ENCODE measurements around the gene CCL3.
"Not testable (repeated sequence)": the region's sequence is repeated elsewhere in the genome, so short reads cannot be mapped to it uniquely, and the experiment has no call there.

CCL3 gene

DNA sequence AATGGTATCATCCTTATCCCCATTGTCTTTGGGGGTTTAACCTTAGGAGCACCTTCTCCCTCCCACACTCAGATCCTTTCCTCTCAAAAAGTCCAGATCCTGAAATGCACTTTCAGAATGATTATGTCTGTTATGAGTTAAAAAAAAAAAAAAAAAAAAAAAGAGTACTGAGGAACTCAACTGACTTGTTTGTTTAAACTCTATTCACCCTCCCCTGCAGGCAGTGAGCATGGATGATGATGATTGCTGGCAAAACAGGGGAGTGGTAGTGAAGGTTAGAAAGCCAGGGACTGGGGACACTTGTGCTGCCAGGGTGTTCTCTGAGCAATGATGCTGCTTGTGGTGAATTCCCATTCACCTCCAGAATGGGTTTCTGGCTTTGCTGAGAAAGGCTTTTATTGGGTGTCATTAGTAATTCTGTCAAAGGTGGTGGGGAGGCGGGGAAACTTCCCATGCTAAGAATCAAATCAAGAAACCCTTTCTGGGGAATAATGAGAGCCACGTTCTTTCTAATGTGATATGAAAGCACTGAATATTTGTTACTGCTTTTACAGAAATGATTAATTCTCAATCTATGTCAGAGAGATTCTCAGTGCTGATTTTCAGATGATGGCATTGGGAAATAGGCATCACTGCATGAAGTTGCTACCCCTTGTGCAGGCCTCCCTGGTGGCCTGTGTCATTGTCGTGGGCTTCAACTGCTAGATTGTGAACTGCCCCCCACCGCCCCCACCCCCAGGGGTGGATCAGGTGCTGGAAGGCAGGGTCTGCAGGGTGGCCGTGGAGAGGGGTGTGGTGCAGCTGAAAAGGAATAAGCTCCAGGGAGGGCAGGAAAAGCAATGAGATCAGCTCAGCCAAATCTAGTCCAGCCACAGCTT is 27.8 kb upstream of the CCL3 start:
- peak in 1 of 2 donors; percentile 40 for DNase-seq (ENCODE audit: extremely low read depth in 1 of 2, low read depth in 1 of 2)

DNA sequence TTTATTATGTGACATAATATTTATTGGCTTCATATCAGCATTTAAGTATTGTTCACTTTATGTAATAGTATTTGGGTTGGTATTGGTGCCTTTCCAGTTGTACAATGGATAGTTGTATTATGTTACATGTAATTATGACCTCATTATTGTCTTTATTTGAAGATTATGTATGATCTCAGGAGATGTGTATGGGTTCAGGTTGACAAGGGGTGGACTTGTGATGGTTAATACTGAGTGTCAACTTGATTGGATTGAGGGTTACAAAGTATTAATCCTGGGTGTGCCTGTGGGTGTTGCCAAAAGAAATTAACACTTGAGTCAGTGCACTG is 25.7 kb upstream of the CCL3 start:
- DNase-seq (ENCODE audit: extremely low read depth in 1 of 2, low read depth in 1 of 2), result not testable (repeated sequence)

DNA sequence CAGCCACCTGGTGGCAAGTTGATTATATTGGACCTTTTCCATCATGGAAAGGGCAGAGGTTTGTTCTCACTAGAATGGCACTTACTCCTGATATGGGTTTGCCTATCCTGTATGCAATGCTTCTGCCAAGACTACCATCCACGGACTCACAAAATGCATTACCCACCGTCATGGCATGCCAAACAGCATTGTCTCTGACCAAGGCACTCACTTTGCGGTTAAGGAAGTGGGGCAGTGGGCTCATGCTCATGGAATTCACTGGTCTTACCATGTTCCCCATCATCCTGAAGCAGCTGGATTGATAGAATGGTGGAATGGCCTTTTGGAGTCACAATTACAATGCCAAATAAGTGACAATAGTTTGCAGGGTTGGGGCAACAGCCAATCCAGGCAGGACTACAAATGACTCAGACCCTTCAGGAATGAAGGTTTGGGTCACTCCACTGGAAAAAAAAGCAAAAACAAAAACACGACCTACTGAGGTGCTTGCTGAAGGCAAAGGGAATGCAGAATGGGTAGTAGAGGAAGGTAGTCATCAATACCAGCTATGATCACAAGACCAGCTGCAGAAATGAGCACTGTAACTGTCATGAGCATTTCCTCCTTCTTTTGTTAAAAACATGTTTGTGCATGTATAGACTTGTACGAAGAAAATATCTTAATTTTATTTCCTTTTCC is 25.2 kb upstream of the CCL3 start:
- DNase-seq (ENCODE audit: extremely low read depth in 1 of 2, low read depth in 1 of 2), result not testable (repeated sequence)

DNA sequence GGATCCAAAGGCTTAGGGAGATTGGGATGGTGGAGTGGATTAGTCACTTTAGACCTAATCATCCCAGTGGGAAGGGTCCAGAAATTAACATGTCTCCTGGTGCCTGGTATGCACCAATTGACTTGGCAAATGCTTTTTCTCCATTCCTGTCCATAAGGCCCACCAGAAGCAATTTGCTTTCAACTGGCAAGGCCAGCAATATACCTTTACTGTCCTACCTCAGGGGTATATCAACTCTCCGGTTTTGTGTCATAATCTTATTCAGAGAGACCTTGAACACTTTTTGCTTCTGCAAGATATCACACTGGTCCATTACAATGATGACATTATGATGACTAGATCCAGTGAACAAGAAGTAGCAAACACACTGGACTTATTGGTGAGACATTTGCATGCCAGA is 23.2 kb upstream of the CCL3 start:
- DNase-seq (ENCODE audit: extremely low read depth in 1 of 2, low read depth in 1 of 2), result not testable (repeated sequence)

DNA sequence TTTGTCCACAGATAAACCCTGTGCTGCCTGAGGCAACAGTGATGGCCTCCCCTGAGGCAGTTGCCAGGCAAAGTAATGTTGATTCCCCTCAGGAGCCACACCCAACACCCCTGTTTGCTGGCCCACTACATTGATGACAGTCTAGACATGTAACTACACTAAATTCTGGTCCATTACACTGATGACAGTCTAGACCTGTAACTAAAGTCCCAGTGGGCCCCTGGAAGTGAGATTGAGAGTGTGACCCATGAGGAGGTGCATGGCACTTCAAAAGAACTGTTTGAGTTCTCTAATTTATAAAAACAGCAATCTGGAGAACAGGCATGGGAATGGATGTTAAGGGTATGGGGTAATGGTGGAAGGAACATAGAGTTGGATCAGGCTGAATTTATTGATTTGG is 22.6 kb upstream of the CCL3 start:
- DNase-seq (ENCODE audit: extremely low read depth in 1 of 2, low read depth in 1 of 2), result no peak

DNA sequence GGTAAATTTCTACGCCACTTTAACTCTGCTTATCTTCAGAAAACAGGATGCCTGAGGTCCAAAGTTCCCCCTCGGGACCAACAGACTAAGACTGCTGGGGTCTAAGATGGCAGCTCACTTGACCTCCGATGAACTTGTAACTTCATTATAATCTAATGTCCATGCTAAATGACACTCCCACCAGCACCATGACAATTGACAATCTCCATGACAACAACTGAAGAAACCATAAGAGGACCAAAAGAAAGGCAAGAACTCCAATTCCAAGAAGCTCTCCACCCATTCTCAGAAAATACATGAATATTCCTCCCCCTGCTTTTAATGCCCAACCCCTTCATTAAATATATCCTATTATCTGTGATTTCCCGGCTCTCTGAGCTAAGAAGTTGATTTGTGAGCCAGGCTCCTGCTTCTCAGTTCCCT is 21.1 kb upstream of the CCL3 start:
- DNase-seq (ENCODE audit: extremely low read depth in 1 of 2, low read depth in 1 of 2), result no peak

DNA sequence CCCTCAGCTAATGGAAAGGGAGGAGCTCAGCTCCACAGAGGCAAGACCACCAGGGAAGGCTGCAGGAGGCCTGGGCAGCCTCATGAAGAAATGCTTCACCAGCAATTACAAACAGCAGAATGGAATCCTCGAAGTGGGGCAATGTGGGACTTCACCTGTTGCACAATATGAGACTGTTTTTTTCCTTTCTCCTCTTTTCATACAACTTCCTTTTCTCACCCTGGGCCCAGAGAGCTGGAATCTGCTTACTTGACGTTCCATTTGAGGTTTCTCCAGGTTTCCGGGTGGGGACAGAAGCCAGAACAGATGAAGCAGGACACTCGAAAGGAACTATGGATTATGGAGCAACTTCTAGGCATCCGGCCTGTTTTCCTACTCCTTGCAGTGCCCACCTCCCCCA is 18.3 kb upstream of the CCL3 start:
- DNase-seq (ENCODE audit: extremely low read depth in 1 of 2, low read depth in 1 of 2), result not testable (repeated sequence)

DNA sequence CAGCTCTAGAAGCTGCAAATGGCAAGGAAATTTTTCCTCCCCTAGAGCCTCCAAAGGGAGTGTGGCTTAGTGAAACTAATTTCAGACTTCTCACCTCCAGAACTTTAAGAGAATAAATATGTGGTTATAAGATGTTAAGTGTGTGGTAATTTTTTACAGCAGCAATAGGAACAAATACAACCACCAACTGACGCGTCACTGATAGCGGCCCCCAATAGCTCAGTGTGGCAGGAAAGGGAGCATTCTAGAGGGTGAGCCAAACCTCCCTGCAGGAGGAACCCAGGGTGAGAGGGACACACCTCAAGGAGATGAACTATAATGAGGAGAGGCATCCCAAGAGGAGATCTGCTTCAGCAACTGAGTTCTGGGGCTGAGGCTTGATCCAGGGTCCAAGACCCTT is 17.7 kb upstream of the CCL3 start:
- DNase-seq (ENCODE audit: extremely low read depth in 1 of 2, low read depth in 1 of 2), result no peak

DNA sequence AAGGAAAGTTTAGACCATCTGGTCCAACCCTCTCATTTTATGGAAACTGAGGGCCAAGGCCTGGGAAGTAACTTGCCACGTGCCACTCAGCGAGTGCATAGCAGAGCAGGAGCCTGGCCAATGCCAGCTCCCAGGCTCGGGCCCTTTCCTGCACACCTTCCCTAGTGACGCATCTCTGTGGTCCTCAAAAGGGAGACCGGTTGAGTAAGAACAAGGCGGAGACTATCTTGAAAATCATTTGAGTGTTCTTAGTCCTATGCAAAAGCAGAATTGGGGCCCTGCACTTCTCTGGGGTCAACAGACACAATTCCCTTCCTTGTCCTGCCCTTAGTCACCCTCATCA is 16.5 kb upstream of the CCL3 start:
- DNase-seq (ENCODE audit: extremely low read depth in 1 of 2, low read depth in 1 of 2), result no peak

DNA sequence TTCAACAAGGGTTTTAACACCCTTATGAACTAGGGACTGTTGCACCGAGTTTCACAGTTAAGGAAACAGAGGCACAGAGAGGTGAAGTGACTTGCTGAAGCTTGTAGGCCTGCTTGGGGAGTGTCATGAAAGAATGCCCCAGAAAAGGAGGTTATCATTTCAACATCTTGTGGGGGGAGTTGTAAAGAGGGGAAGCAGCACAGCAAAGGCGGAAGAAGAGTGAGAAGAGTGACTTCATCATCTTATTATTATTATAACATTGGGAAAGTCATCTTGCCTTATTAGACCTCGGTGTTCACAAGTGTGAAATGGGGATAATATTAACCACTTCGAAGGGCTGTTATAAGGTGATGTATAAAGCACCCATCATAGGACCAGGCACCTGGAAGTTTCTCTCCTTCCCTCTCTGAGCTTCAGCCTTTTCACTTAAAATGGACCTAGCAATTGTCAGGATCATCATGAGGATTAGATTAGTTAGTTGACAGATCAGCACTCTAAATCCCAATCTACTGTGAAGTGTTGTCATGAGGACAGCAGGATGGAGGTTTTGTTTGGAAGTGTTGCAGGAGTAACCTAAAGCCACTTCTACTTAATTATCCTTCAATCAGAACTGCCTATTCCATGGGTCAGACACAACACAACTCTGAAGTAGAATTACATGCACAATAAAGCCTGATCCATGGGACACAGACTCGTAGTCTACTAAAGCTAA is 16.0 kb upstream of the CCL3 start:
- DNase-seq (ENCODE audit: extremely low read depth in 1 of 2, low read depth in 1 of 2), result no peak

DNA sequence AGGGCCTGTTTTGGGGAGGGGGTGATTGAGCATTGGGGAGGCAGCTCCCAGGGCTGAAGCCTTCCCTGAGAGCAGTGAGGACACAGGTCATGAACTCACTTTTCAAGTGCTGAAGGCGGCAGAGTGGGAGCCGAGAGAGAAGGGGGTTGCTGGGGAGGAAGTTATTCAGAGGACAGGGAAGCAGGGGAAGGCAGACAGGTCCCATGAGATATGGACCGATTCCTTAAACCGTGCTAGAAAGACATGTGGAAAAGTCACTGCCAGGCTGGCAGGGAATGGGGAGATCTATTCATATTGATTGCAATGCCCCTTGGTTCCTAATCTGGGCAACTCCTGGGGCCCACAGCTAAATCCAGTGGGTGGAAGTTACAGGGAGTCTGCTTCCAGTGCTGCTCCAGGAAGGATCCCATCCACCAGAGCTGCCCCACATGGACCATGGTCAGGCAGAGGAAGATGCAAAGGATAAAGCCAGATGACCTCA is 14.8 kb upstream of the CCL3 start:
- no peak for DNase-seq (ENCODE audit: extremely low read depth in 1 of 2, low read depth in 1 of 2)

DNA sequence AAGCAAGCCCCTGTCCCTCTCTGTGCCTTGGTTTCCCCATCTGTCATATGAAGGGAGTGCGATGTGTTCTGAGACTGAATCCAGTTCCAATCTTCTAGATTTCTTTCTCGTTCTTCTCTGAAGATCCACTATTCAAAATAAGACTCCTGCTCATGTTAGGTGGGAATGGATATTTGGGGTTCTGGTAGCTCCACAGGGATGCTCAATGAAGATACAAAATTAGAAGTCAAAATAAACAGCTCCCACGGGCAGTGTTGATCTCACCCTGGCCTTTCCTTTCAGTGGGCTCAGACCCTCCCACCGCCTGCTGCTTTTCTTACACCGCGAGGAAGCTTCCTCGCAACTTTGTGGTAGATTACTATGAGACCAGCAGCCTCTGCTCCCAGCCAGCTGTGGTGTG is 14.3 kb upstream of the CCL3 start:
- DNase-seq (ENCODE audit: extremely low read depth in 1 of 2, low read depth in 1 of 2), result not testable (repeated sequence)

DNA sequence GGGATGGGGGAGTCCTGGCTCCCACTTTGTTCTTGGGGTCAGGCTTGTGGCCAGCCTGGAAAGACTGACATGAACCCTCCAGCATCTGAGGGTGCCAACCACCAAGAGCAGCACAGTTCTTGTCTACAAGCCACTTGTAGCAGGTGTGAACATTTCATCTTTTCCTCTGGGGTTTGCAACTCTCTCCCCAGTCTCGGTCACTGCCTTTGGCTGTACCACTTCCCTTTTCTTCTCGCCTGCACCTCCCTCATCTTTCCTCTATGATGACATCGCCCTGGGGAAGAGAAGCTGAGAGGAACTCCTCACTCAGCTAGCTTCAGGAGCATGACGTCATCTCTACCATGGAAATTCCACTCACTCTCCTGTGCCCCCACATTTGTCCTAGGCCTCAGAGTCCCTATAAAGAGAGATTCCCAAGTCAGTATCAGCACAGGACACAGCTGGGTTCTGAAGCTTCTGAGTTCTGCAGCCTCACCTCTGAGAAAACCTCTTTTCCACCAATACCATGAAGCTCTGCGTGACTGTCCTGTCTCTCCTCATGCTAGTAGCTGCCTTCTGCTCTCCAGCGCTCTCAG is 13.5 kb upstream of the CCL3 start, which contains the start of gene CCL4:
Gene CCL4 (plus strand): TSS at position 427 of the 575 bp plus-strand sequence. CDS start 79 bp downstream, at position 506.
- peak; percentile 45 to 56 for DNase-seq (ENCODE audit: extremely low read depth in 1 of 2, low read depth in 1 of 2)

DNA sequence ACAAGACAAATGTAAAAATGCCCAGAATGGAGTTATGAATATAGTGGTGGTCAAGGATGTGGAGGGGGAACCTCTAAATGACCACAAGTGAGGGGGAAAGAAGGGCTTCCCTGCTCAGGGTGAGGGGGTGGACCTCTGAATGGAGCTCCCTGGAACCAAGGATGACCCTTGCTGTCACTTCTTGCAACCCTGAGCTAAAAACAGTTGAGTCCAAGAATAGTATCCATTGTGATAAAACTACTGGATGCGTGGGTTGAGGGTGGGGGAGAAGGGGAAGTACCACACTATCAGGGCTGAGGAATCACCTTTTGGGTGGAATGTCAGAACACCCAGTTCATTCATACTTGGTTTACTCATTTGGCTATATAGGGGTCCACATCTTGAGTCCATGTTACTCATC is 9.1 kb upstream of the CCL3 start:
- not testable (repeated sequence) for DNase-seq (ENCODE audit: extremely low read depth in 1 of 2, low read depth in 1 of 2)

DNA sequence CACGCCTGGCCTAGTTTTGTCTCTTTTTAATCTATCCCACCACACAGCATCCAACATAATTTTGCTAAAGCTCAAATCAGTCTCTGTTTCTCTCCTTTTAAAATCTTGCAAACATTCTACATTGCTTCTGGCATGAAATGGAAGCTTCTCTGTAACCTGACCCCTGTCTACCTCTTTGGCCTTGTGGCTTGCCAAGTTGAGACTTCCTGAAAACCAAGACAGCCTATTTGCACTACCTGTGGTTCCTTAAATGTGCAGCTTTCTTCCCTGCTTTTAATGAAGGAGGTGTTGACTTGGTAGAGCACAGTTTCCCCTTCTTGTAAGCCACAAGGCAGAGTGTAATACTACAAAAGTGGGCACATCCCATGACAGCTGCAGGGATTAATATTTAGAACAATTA is 6.0 kb upstream of the CCL3 start:
- no peak for DNase-seq (ENCODE audit: extremely low read depth in 1 of 2, low read depth in 1 of 2)

DNA sequence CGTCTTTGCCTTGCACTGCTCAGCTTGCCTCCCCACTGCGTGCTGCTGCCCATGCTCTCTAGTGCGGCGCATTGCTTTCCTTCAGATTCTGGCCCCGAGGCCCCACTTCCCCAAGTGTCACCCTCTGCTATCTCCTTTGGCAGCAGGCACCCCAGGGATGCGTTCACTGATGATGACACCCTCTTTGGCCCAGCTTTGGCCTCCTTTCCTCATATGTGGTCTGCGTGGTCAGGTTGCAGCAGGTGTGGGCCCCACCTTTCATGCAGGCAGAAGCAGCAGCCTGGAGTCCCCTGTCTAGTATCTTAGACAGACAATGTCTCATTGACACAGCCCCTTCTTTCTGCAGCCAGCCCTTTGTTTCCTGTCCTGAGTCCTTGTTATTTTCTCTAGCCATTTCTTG is 4.8 kb upstream of the CCL3 start:
- no peak for DNase-seq (ENCODE audit: extremely low read depth in 1 of 2, low read depth in 1 of 2)

DNA sequence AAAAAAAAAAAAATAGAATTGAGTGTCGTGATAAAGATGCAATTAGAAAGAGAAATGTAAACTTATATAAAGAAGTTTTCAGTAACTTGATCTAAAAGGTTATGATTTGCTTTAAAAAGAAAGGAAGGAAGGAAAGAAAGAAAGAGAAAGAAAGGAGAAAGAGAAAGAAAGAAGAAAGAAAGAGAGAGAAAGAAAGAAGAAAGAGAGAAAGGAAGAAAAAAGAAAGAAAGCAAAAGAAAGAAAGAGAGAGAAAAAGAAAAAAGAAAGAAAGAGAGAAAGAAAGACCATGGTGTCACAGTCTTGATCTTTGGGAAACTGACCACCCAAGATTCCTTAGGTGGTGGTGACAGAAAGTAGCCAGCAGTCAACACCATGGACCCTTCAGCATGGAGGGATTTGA is 4.3 kb upstream of the CCL3 start:
- DNase-seq (ENCODE audit: extremely low read depth in 1 of 2, low read depth in 1 of 2), result no peak

DNA sequence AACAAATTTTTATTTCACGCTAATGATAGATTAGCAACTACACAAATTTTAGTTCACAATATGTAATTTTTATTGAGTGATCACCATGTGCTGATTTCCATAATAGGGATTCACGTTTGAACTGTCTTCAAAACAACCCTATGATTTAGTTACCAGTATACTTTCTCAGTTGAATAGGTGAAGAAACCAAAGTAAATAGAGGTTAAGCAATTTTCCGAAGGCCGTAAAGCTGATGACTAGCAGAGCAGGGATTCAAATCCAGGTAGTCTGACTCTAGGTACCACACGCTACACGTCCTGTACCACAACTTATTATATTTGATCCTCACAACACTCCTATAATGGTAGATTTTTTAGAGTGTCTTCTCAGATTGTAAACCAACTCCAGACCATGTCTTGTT is 2.8 kb upstream of the CCL3 start:
- DNase-seq (ENCODE audit: extremely low read depth in 1 of 2, low read depth in 1 of 2), result not testable (repeated sequence)

DNA sequence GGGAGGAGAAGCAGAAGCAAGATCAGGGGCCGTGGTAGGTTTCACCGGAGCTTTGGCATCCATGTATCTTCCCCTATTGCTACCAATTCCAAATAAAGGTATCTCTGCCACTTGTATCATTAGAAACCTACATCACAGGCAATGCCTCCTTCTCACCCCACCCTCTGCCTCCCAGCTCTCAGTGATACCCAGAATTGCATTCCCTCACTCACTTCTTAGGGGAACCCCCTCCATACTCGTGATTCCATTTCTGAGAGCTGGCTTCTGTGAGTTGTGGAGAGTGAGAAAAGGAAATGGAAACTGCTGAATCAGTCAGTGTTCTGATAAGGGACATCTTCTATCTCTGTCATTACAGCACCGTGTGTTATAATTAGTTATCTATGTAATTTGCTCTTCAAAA is 2.3 kb upstream of the CCL3 start:
- DNase-seq (ENCODE audit: extremely low read depth in 1 of 2, low read depth in 1 of 2), result peak in 1 of 2 donors; percentile 52

DNA sequence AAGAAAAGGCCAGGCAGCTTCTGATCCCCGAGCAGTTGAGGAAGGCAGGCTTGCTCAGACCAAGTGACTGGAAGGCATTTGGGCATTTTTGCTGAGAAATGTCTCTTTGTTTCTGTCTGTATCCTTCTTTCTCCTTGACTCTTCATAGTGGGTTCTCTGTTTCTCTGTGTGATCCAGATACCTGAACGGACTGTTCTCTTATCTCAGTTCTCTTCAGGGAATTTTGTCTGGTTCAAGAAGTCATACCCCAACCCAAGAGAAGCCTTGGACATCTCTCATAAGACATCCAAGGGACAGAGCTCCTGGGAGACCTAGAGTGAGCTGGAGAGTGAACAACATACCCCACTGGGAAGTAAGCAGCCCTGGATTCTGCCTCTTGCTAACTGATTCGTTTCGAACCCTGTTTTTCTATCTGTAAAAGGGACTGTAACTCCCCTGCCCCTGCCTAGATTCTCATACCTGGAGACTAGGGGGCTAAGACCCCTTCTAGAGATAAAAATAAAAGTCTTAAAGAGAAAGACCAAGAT is 541 bp downstream of the CCL3 start:
- no peak for DNase-seq (ENCODE audit: extremely low read depth in 1 of 2, low read depth in 1 of 2)
